GM12873 (cell line): ENCODE data around the gene MRGPRX3.

Experiments
- CTCF ChIP-seq: IDR thresholded peaks from 2 replicates; pipeline ENCODE4 v1.5.1; 2012; ENCODE audit warnings: low read depth, mild to moderate bottlenecking, moderate library complexity, low read length, control low read depth; ENCODE audit not compliant: insufficient read depth; ENCODE audit errors: missing control alignments

MRGPRX3 gene

GRCh38 chr11:18132341-18132740 is at the start of gene MRGPRX3:
Gene MRGPRX3, plus strand, starts transcription at chr11:18132571. Its CDS starts 4,632 bp downstream, at chr11:18137203.
- no peak for TF ChIP-seq CTCF

- no peak for TF ChIP-seq CTCF
Measured at GRCh38 chr11:18088366-18088765, 44.0 kb upstream of the MRGPRX3 start.

GRCh38 chr11:18088966-18089365 is 43.4 kb upstream of the MRGPRX3 start:
- no peak for TF ChIP-seq CTCF

GRCh38 chr11:18091731-18092130 is 40.6 kb upstream of the MRGPRX3 start:
- no peak for TF ChIP-seq CTCF

- TF ChIP-seq CTCF: no peak
Measured at GRCh38 chr11:18093959-18094358, 38.4 kb upstream of the MRGPRX3 start.

- no peak for TF ChIP-seq CTCF
Measured at GRCh38 chr11:18100926-18101656, 31.3 kb upstream of the MRGPRX3 start.

- no peak for TF ChIP-seq CTCF
Measured at GRCh38 chr11:18105086-18105801, 27.1 kb upstream of the MRGPRX3 start.
